Measurements from ENCODE around the gene NOTCH1. TPM values are rescaled to one million over a fixed set of nuclear protein-coding genes. Genes with fewer than 3 reads are reported as not detected.

The NOTCH1 gene
- total and polyA plus RNA-seq, 2 of the 13 experiments (the other 11 are each of a cell fraction or from before 2014, with no cell fraction given), result 0.09 to 0.35 TPM

GRCh38 chr9:136484153-136485048, 61.4 kb downstream of the NOTCH1 start (continued):
- TF ChIP-seq UBTF (CRISPR knock-in tag; IDR thresholded peaks at IDR 0.05) (peak; percentile 44; the same call in 1 of the 2 replicates), TERF1 (CRISPR knock-in tag; IDR thresholded peaks at IDR 0.05) (0 out of 2 replicates have a peak, but pooled peaks have one; percentile 48), ZKSCAN1 (IDR thresholded peaks at IDR 0.05; ENCODE audit: low read length) (no peak), ZNF264 (CRISPR knock-in tag; IDR thresholded peaks at IDR 0.05) (peak; percentile 69; the same call in 1 of the 2 replicates), ZNF557 (CRISPR knock-in tag; IDR thresholded peaks at IDR 0.05) (no peak), NFYC (CRISPR knock-in tag; IDR thresholded peaks at IDR 0.05) (no peak; the same call in 1 of the 2 replicates), ZNF138 (CRISPR knock-in tag; IDR thresholded peaks at IDR 0.05; ENCODE audit: low read depth) (no peak), TAF1 (CRISPR knock-in tag; IDR thresholded peaks at IDR 0.05) (peak; percentile 38; the same call in 1 of the 2 replicates), SMAD3 (CRISPR knock-in tag; IDR thresholded peaks at IDR 0.05) (no peak), SALL1 (CRISPR knock-in tag; IDR thresholded peaks at IDR 0.05) (no peak), HOXA3 (CRISPR knock-in tag; IDR thresholded peaks at IDR 0.05) (no peak; the same call in 1 of the 2 replicates), HNRNPL (IDR thresholded peaks at IDR 0.05; ENCODE audit: low read depth, low read length) (0 out of 2 replicates have a peak, but pooled peaks have one; percentile 37), HOXD1 (CRISPR knock-in tag; IDR thresholded peaks at IDR 0.05) (0 out of 2 replicates have a peak, but pooled peaks have one; percentile 39), ZNF614 (CRISPR knock-in tag; IDR thresholded peaks at IDR 0.05; ENCODE audit: borderline replicate concordance) (0 out of 2 replicates have a peak, but pooled peaks have one; percentile 3), SRSF1 (optimal IDR thresholded peaks at IDR 0.05; ENCODE audit: low read depth, low read length) (no peak), GATAD2A (CRISPR knock-in tag; IDR thresholded peaks at IDR 0.05) (no peak)
- TF ChIP-seq, protein P1, sequence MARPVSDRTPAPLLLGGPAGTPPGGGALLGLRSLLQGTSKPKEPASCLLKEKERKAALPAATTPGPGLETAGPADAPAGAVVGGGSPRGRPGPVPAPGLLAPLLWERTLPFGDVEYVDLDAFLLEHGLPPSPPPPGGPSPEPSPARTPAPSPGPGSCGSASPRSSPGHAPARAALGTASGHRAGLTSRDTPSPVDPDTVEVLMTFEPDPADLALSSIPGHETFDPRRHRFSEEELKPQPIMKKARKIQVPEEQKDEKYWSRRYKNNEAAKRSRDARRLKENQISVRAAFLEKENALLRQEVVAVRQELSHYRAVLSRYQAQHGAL (CRISPR knock-in tag; IDR thresholded peaks at IDR 0.05; ENCODE audit: not compliant biosample characterization), result peak; percentile 24
- TF ChIP-seq, protein P2, sequence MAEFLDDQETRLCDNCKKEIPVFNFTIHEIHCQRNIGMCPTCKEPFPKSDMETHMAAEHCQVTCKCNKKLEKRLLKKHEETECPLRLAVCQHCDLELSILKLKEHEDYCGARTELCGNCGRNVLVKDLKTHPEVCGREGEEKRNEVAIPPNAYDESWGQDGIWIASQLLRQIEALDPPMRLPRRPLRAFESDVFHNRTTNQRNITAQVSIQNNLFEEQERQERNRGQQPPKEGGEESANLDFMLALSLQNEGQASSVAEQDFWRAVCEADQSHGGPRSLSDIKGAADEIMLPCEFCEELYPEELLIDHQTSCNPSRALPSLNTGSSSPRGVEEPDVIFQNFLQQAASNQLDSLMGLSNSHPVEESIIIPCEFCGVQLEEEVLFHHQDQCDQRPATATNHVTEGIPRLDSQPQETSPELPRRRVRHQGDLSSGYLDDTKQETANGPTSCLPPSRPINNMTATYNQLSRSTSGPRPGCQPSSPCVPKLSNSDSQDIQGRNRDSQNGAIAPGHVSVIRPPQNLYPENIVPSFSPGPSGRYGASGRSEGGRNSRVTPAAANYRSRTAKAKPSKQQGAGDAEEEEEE (CRISPR knock-in tag; IDR thresholded peaks at IDR 0.05; ENCODE audit: borderline replicate concordance), result no peak
- TF ChIP-seq, protein P3, sequence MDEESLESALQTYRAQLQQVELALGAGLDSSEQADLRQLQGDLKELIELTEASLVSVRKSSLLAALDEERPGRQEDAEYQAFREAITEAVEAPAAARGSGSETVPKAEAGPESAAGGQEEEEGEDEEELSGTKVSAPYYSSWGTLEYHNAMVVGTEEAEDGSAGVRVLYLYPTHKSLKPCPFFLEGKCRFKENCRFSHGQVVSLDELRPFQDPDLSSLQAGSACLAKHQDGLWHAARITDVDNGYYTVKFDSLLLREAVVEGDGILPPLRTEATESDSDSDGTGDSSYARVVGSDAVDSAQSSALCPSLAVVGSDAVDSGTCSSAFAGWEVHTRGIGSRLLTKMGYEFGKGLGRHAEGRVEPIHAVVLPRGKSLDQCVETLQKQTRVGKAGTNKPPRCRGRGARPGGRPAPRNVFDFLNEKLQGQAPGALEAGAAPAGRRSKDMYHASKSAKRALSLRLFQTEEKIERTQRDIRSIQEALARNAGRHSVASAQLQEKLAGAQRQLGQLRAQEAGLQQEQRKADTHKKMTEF (CRISPR knock-in tag; IDR thresholded peaks at IDR 0.05), result peak; percentile 16
